Astrocyte (in vitro differentiated cells and primary cell): ENCODE data around the gene RTN4.

Experiments
- CTCF ChIP-seq: IDR thresholded peaks from 2 replicates; pipeline ENCODE4 v1.5.1; 2011; ENCODE audit warnings: low read depth, mild to moderate bottlenecking, inconsistent platforms, low read length, moderate library complexity; ENCODE audit not compliant: insufficient read depth
- EZH2 ChIP-seq: IDR thresholded peaks from 2 replicates; pipeline ENCODE4 v1.6.1; 2012; ENCODE audit warnings: mild to moderate bottlenecking, low read length, inconsistent platforms; ENCODE audit not compliant: insufficient read depth

GRCh38 chr2:55078956-55079355, 28.7 kb upstream of the RTN4 start:
- TF ChIP-seq CTCF: no peak
- TF ChIP-seq EZH2: no peak
